A549 (cell line): Measurements from ENCODE around the gene CDC42SE2.

ENCODE experiments used
- CHD4 ChIP-seq: fragments of 200-600 bp; sonication (generic); IDR thresholded peaks from 2 replicates; pipeline ENCODE4 v1.6.1; 2016; ENCODE audit warnings: antibody characterized with exemption, mild to moderate bottlenecking, borderline replicate concordance
- RARB ChIP-seq: fragments of 250-450 bp; sonication (Bioruptor Pico); IDR thresholded peaks from 2 replicates; pipeline ENCODE4 v1.8.0; 2021; ENCODE audit warnings: mild to moderate bottlenecking, moderate library complexity

GRCh38 chr5:131386124-131386523 lies 122.3 kb downstream of the CDC42SE2 start:
- TF ChIP-seq CHD4 (no peak), RARB (no peak)
